PC-3 (cell line): ENCODE results near the gene EPHB2. TPM values are rescaled to one million over a fixed set of nuclear protein-coding genes. Genes with fewer than 3 reads are reported as not detected.

Experiments
- ATAC-seq: fragments of 200-7000 bp; cut with Tn5 transposase; 2 replicates; pipeline ENCODE4 v1.9.1; 2020; ENCODE audit warnings: mild to moderate bottlenecking, moderate library complexity
- BruUV-seq: library from RNA; stranded (reverse); fragments of 400-500 nt; replicated peaks from 2 replicates; lab custom pipeline; 2021; lab: Mats Ljungman, UMichigan
- CTCF ChIA-PET: fragments of 300-600 bp; sonication (Branson Sonifier 250); formaldehyde crosslinking; loops from one replicate; lab custom pipeline; 2022; ENCODE audit warnings: antibody characterized with exemption; lab: Charles Lee
- POLR2A ChIA-PET: fragments of 300-600 bp; sonication (Branson Sonifier 250); formaldehyde crosslinking; loops from one replicate; lab custom pipeline; 2022; ENCODE audit warnings: antibody characterized with exemption; ENCODE audit not compliant: unreplicated experiment; lab: Charles Lee
- DNase-seq: peaks from one replicate; pipeline ENCODE4 v3.0.0-alpha.2; 2015
- H2AFZ ChIP-seq: fragments of 300-600 bp; sonication (generic); 2 replicates; pipeline ENCODE4 v1.6.0; 2016; ENCODE audit warnings: antibody characterized with exemption, low read length
- H3F3A ChIP-seq: fragments of 300-600 bp; sonication (generic); one replicate; pipeline ENCODE4 v1.6.0; 2017; ENCODE audit warnings: antibody characterized with exemption, low read length, control low read depth, mild to moderate bottlenecking; ENCODE audit not compliant: unreplicated experiment
- H3K27ac ChIP-seq: fragments of 300-600 bp; sonication (generic); 2 replicates; pipeline ENCODE4 v1.5.1; 2016; ENCODE audit warnings: mild to moderate bottlenecking, low read length
- H3K27me3 ChIP-seq: fragments of 300-600 bp; sonication (generic); 2 replicates; pipeline ENCODE4 v1.6.1; 2016; ENCODE audit warnings: low read length, mixed read lengths
- H3K36me3 ChIP-seq: fragments of 300-600 bp; sonication (generic); 2 replicates; pipeline ENCODE4 v1.6.1; 2016; ENCODE audit warnings: low read depth, mixed run types, low read length, mixed read lengths
- H3K4me1 ChIP-seq: fragments of 300-600 bp; sonication (generic); 2 replicates; pipeline ENCODE4 v1.5.1; 2016; ENCODE audit warnings: low read length; ENCODE audit not compliant: insufficient read depth
- H3K4me2 ChIP-seq: fragments of 300-600 bp; sonication (generic); 2 replicates; pipeline ENCODE4 v1.6.0; 2016; ENCODE audit warnings: low read length
- H3K4me3 ChIP-seq: fragments of 300-600 bp; sonication (generic); 2 replicates; pipeline ENCODE4 v1.5.1; 2016; ENCODE audit warnings: mild to moderate bottlenecking, low read length, mixed read lengths
- H3K79me2 ChIP-seq: fragments of 300-600 bp; sonication (generic); 2 replicates; pipeline ENCODE4 v1.6.1; 2017; ENCODE audit warnings: low read length, mixed read lengths
- H3K9ac ChIP-seq: fragments of 300-600 bp; sonication (generic); 2 replicates; pipeline ENCODE4 v1.6.0; 2016; ENCODE audit warnings: mild to moderate bottlenecking, low read length
- H3K9me2 ChIP-seq: fragments of 300-600 bp; sonication (generic); replicated peaks from 2 replicates; pipeline ENCODE4 v1.6.1; 2016; ENCODE audit warnings: mixed run types, low read length, mixed read lengths
- H3K9me3 ChIP-seq: fragments of 300-600 bp; sonication (generic); 2 replicates; pipeline ENCODE4 v1.6.1; 2016; ENCODE audit warnings: low read length, mixed read lengths
- H4K20me1 ChIP-seq: fragments of 300-600 bp; sonication (generic); 2 replicates; pipeline ENCODE4 v1.6.1; 2016; ENCODE audit warnings: low read length, mixed read lengths
- CTCF ChIP-seq: fragments of 300-600 bp; sonication (generic); conservative IDR thresholded peaks from 2 replicates; pipeline ENCODE4 v1.5.1; 2017; ENCODE audit warnings: antibody characterized with exemption, low read depth, mild to moderate bottlenecking, low read length
- EZH2 ChIP-seq: fragments of 300-600 bp; sonication (generic); IDR thresholded peaks from one replicate; pipeline ENCODE4 v1.6.1; 2017; ENCODE audit warnings: antibody characterized with exemption, mild to moderate bottlenecking, low read length; ENCODE audit not compliant: unreplicated experiment
- EZH2phosphoT487 ChIP-seq: fragments of 300-600 bp; sonication (generic); IDR thresholded peaks from 2 replicates; pipeline ENCODE4 v1.6.1; 2018; ENCODE audit warnings: mild to moderate bottlenecking, antibody characterized with exemption, low read length, borderline replicate concordance
- intact Hi-C: fragments of 100-400 bp; cut with micrococcal nuclease; formaldehyde crosslinking; loops from 2 replicates; pipeline ENCODE4 v1.9.0; 2023
- total RNA-seq: library from RNA; depleted of rRNA; stranded (reverse); fragments of >200 nt; gene quantifications from 2 replicates; pipeline ENCODE4 v1.2.3, GENCODE V29; 2014

The EPHB2 gene
- total RNA-seq, 1 experiment from 2014 or later: 23.2 TPM

DNA sequence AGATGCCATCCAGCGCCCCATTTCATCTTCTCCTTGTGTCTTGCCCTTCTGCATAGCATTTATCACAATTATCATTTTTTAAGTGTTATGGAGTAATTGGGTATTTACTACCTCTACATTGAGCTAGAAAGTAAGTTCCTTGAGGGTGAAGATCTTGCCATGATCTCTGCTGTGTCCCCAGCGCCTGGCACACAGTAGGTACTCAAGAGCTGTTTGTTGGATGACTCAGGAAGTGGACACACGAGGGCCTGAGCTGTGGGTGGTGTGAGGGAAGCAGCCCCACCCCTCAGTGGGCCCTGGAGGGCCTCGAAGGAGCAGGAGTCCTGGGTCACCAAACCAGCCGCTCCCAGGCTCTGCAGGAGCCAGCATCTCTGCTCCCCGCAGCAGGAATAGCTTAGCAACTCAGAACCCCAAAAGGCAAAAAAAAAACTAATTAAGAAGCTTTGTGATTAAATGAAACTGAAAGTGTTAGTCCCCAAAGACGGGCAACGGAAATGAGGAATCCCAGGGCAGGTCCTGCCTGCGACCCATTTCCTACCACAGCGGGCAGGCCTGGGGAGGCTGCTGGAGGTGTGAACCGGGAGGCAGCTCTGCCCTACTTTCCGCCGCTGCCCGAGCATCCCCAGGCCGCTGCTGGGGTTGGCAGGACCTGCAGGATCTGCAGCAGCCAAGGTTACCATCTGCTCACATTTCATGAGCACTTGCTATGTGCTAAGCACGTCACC is 174.3 kb downstream of the EPHB2 start:
- intact Hi-C loops: no loop called here
- no peak for ATAC-seq
- DNase-seq: no peak
- no peaks in the 10 kb centered on the region for H4K20me1 ChIP-seq
- H3K9me3 ChIP-seq: no peaks in the 10 kb centered on the region
- no peaks in the 10 kb centered on the region for H3K79me2 ChIP-seq
- H2AFZ ChIP-seq: no peak overlapping the region
- H3K27me3 ChIP-seq: no peaks in the 10 kb centered on the region
- no peak overlapping the region for H3K9ac ChIP-seq
- ChIA-PET CTCF (no interaction called here), POLR2A (no interaction called here)
- no peak overlapping the region for H3K4me2 ChIP-seq
- no peak overlapping the region for H3K27ac ChIP-seq
- BruUV-seq: no TSS peak
- H3F3A ChIP-seq: no peaks in the 10 kb centered on the region
- no peak overlapping the region for H3K4me3 ChIP-seq
- H3K36me3 ChIP-seq: no peaks in the 10 kb centered on the region
- H3K4me1 ChIP-seq: peaks cover 7% of the 10 kb centered on the region; the same call in 1 of the 2 replicates
- no peak for TF ChIP-seq CTCF
- H3K9me2 ChIP-seq: no peaks in the 10 kb centered on the region

GRCh38 chr1:22886211-22886610 is 175.6 kb downstream of the EPHB2 start:
- Histone ChIP-seq H3K27ac (no peak overlapping the region), H4K20me1 (no peaks in the 10 kb centered on the region), H3K27me3 (no peaks in the 10 kb centered on the region), H3K4me3 (no peak overlapping the region), H3K79me2 (no peaks in the 10 kb centered on the region), H3K9me2 (no peaks in the 10 kb centered on the region), H3K9ac (no peak overlapping the region), H3K4me2 (no peak overlapping the region), H3K9me3 (no peaks in the 10 kb centered on the region), H2AFZ (no peak overlapping the region), H3F3A (no peaks in the 10 kb centered on the region), H3K36me3 (no peaks in the 10 kb centered on the region), H3K4me1 (peaks cover 7% of the 10 kb centered on the region; the same call in 1 of the 2 replicates)
- ChIA-PET CTCF (interaction anchor here (1.0 kb wide), 1 partner anchor 181 kb away, joined by 4 read pairs; no protein-coding TSS in a partner anchor), POLR2A (no interaction called here)
- intact Hi-C loops: no loop called here
- TF ChIP-seq CTCF (no peak), EZH2 (no peak), EZH2phosphoT487 (no peak)
- no peak for DNase-seq
- BruUV-seq: no TSS peak
- ATAC-seq: no peak

DNA sequence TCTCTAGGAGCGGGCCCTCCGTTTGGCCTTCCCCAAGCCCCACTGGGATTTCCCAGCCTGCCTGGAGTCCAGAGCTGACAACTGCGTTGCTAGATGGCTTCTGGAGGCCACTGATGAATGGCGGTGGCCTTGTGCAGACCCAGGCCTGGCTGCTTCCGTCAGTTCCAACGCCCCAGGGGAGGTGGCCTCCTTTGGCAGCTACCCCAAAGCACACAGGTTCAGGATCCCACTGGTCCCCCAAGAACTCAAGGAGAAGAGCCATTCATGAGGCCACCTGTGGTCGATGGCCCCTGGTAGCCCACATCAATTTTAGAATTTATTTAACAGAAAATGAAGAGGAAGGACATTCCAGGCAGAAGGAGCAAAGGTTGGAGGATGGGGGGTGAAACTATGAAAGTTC is 176.9 kb downstream of the EPHB2 start:
- DNase-seq (no peak), ATAC-seq (no peak)
- no peaks in the 10 kb centered on the region for H3F3A ChIP-seq
- intact Hi-C loops: no loop called here
- no TSS peak for BruUV-seq
- ChIA-PET CTCF (no interaction called here), POLR2A (no interaction called here)
- H3K27ac ChIP-seq: no peak overlapping the region
- no peak overlapping the region for H3K4me3 ChIP-seq
- no peak overlapping the region for H3K4me2 ChIP-seq
- no peaks in the 10 kb centered on the region for H3K9me3 ChIP-seq
- H2AFZ ChIP-seq: no peak overlapping the region
- no peak for TF ChIP-seq EZH2phosphoT487
- H3K4me1 ChIP-seq: peaks cover 7% of the 10 kb centered on the region; the same call in 1 of the 2 replicates
- H3K27me3 ChIP-seq: no peaks in the 10 kb centered on the region
- no peaks in the 10 kb centered on the region for H3K9me2 ChIP-seq
- no peaks in the 10 kb centered on the region for H3K79me2 ChIP-seq
- no peaks in the 10 kb centered on the region for H3K36me3 ChIP-seq
- no peak overlapping the region for H3K9ac ChIP-seq
- no peaks in the 10 kb centered on the region for H4K20me1 ChIP-seq
